H9 (cell line): ENCODE results near the gene GAK. TPM values are rescaled to one million over a fixed set of nuclear protein-coding genes. Genes with fewer than 3 reads are reported as not detected.

Source experiments
- DNase-seq: peaks from one replicate; pipeline ENCODE4 v3.0.0-alpha.2; 2017
- H2AFZ ChIP-seq: one replicate; pipeline ENCODE4 v1.6.1; 2013; ENCODE audit warnings: mild to moderate bottlenecking, low read length, control low read depth, moderate library complexity
- H2AK5ac ChIP-seq: 2 replicates; pipeline ENCODE4 v1.6.1; 2013; ENCODE audit warnings: low read length, control low read depth, mixed read lengths; ENCODE audit not compliant: insufficient read length
- H2BK120ac ChIP-seq: one replicate; pipeline ENCODE4 v1.6.1; 2013; ENCODE audit warnings: low read depth, mild to moderate bottlenecking, low read length, control low read depth, inconsistent platforms; ENCODE audit not compliant: poor library complexity, severe bottlenecking
- H2BK12ac ChIP-seq: 2 replicates; pipeline ENCODE4 v1.6.1; 2013; ENCODE audit warnings: low read length, control low read depth, mixed read lengths, low read depth; ENCODE audit not compliant: insufficient read length
- H2BK15ac ChIP-seq: 2 replicates; pipeline ENCODE4 v1.6.1; 2013; ENCODE audit warnings: low read depth, low read length, control low read depth
- H2BK20ac ChIP-seq: one replicate; pipeline ENCODE4 v1.6.1; 2013; ENCODE audit warnings: low read depth, mild to moderate bottlenecking, low read length, control low read depth, inconsistent platforms; ENCODE audit not compliant: poor library complexity, severe bottlenecking
- H2BK5ac ChIP-seq: 2 replicates; pipeline ENCODE4 v1.6.1; 2013; ENCODE audit warnings: low read length, control low read depth, mixed read lengths; ENCODE audit not compliant: insufficient read length
- H3K14ac ChIP-seq: 2 replicates; pipeline ENCODE4 v1.6.1; 2013; ENCODE audit warnings: low read length, control low read depth; ENCODE audit not compliant: insufficient read depth
- H3K18ac ChIP-seq: 2 replicates; pipeline ENCODE4 v1.6.1; 2013; ENCODE audit warnings: low read depth, mild to moderate bottlenecking, mixed read lengths, low read length, control low read depth; ENCODE audit not compliant: insufficient read length
- H3K23ac ChIP-seq: 2 replicates; pipeline ENCODE4 v1.6.1; 2013; ENCODE audit warnings: low read length, control low read depth, mixed read lengths, low read depth; ENCODE audit not compliant: insufficient read length
- H3K23me2 ChIP-seq: 2 replicates; pipeline ENCODE4 v1.6.1; 2013; ENCODE audit warnings: low read depth, mild to moderate bottlenecking, mixed read lengths, low read length, control low read depth; ENCODE audit not compliant: insufficient read length, poor library complexity, severe bottlenecking
- H3K27ac ChIP-seq: 2 replicates; pipeline ENCODE4 v1.5.1; 2013; ENCODE audit warnings: low read length, control low read depth, mixed read lengths, low read depth; ENCODE audit not compliant: insufficient read length
- H3K27me3 ChIP-seq: 2 replicates; pipeline ENCODE4 v1.6.1; 2013; ENCODE audit warnings: low read length, control low read depth, inconsistent platforms; ENCODE audit not compliant: insufficient read depth
- H3K4ac ChIP-seq: 2 replicates; pipeline ENCODE4 v1.6.1; 2013; ENCODE audit warnings: low read depth, mild to moderate bottlenecking, control low read depth, inconsistent platforms, low read length, moderate library complexity
- H3K4me1 ChIP-seq: 2 replicates; pipeline ENCODE4 v1.6.1; 2013; ENCODE audit warnings: low read length, control low read depth, inconsistent platforms; ENCODE audit not compliant: insufficient read depth
- H3K4me2 ChIP-seq: 2 replicates; pipeline ENCODE4 v1.6.1; 2013; ENCODE audit warnings: low read length, control low read depth, mixed read lengths; ENCODE audit not compliant: insufficient read length, insufficient read depth
- H3K56ac ChIP-seq: 2 replicates; pipeline ENCODE4 v1.6.1; 2013; ENCODE audit warnings: low read depth, mild to moderate bottlenecking, mixed read lengths, low read length, control low read depth; ENCODE audit not compliant: insufficient read length
- H3K79me1 ChIP-seq: 2 replicates; pipeline ENCODE4 v1.6.1; 2013; ENCODE audit warnings: low read depth, mild to moderate bottlenecking, moderate library complexity, low read length, control low read depth, inconsistent platforms; ENCODE audit not compliant: insufficient read depth, poor library complexity, severe bottlenecking
- H3K79me2 ChIP-seq: 2 replicates; pipeline ENCODE4 v1.6.1; 2013; ENCODE audit warnings: low read length, control low read depth, inconsistent platforms; ENCODE audit not compliant: insufficient read depth
- H3K9ac ChIP-seq: 2 replicates; pipeline ENCODE4 v1.6.1; 2013; ENCODE audit warnings: low read length, control low read depth, mixed read lengths; ENCODE audit not compliant: insufficient read length; ENCODE audit errors: extremely low read depth
- H3K9me3 ChIP-seq: one replicate; pipeline ENCODE4 v1.6.1; 2013; ENCODE audit warnings: low read depth, low read length, inconsistent platforms; ENCODE audit not compliant: control insufficient read depth
- H3T11ph ChIP-seq: one replicate; pipeline ENCODE4 v1.6.1; 2013; ENCODE audit warnings: mild to moderate bottlenecking, low read length, control low read depth, inconsistent platforms
- H4K20me1 ChIP-seq: one replicate; pipeline ENCODE4 v1.6.1; 2013; ENCODE audit not compliant: control insufficient read depth, insufficient read length, insufficient read depth
- H4K5ac ChIP-seq: 2 replicates; pipeline ENCODE4 v1.6.1; 2013; ENCODE audit warnings: low read depth, mild to moderate bottlenecking, mixed read lengths, low read length, control low read depth; ENCODE audit not compliant: insufficient read length
- H4K8ac ChIP-seq: replicated peaks from 2 replicates; pipeline ENCODE4 v1.6.1; 2013; ENCODE audit warnings: low read length, control low read depth, mixed read lengths, low read depth; ENCODE audit not compliant: insufficient read length
- H4K91ac ChIP-seq: 2 replicates; pipeline ENCODE4 v1.6.1; 2013; ENCODE audit warnings: low read depth, mild to moderate bottlenecking, moderate library complexity, mixed read lengths, low read length, control low read depth; ENCODE audit not compliant: insufficient read length
- H3K27ac Mint-ChIP-seq, 3 experiments: 2 replicates in 2 of 3; 3 replicates in 1 of 3; pipeline ENCODE4 v1.8.0; 2020 to 2021; ENCODE audit warnings: mixed read lengths in 3 of 3, mild to moderate bottlenecking in 1 of 3, moderate library complexity in 1 of 3
- H3K27me3 Mint-ChIP-seq: 2 replicates; pipeline ENCODE4 v1.8.0; 2021; ENCODE audit warnings: low read depth, mild to moderate bottlenecking, moderate library complexity, mixed read lengths
- H3K36me3 Mint-ChIP-seq, 3 experiments: 2 replicates in 2 of 3; 3 replicates in 1 of 3; pipeline ENCODE4 v1.8.0; 2020 to 2021; ENCODE audit warnings: low read depth in 3 of 3, mixed read lengths in 3 of 3; ENCODE audit not compliant: insufficient read depth in 1 of 3
- H3K4me1 Mint-ChIP-seq, 2 experiments: 2 replicates each; pipeline ENCODE4 v1.8.0; 2020; ENCODE audit warnings: mixed read lengths in 2 of 2
- H3K4me3 Mint-ChIP-seq, 2 experiments: 2 replicates in 1 of 2; 3 replicates in 1 of 2; pipeline ENCODE4 v1.8.0; 2020 to 2021; ENCODE audit warnings: mild to moderate bottlenecking in 2 of 2, mixed read lengths in 2 of 2, moderate library complexity in 1 of 2
- H3K9me3 Mint-ChIP-seq, 2 experiments: 2 replicates in 1 of 2; 3 replicates in 1 of 2; pipeline ENCODE4 v1.8.0; 2020; ENCODE audit warnings: mild to moderate bottlenecking in 2 of 2, mixed read lengths in 2 of 2, moderate library complexity in 1 of 2
- WGBS: extraction: QIAGEN DNeasy Blood & Tissue Kit; methylation state at CpG from one replicate; pipeline ENCODE4 v1.1.7; 2013; ENCODE audit warnings: missing lambda C conversion rate, low lambda C conversion rate, mixed read lengths; ENCODE audit not compliant: insufficient read length; ENCODE audit errors: extremely low coverage; 5-methylcytosine and 5-hydroxymethylcytosine counted together
- total RNA-seq: library from RNA; stranded (reverse); gene quantifications from 2 replicates; pipeline ENCODE4 v1.2.1, GENCODE V29; 2021
- TF ChIP-seq, protein P1 (sequence below): fragments of 200-600 bp; sonication (generic); conservative IDR thresholded peaks from 3 replicates; pipeline ENCODE4 v1.8.0; 2021; ENCODE audit warnings: antibody characterized with exemption, mild to moderate bottlenecking

Gene GAK
- total RNA-seq, 1 experiment from 2014 or later: 80.7 TPM

DNA sequence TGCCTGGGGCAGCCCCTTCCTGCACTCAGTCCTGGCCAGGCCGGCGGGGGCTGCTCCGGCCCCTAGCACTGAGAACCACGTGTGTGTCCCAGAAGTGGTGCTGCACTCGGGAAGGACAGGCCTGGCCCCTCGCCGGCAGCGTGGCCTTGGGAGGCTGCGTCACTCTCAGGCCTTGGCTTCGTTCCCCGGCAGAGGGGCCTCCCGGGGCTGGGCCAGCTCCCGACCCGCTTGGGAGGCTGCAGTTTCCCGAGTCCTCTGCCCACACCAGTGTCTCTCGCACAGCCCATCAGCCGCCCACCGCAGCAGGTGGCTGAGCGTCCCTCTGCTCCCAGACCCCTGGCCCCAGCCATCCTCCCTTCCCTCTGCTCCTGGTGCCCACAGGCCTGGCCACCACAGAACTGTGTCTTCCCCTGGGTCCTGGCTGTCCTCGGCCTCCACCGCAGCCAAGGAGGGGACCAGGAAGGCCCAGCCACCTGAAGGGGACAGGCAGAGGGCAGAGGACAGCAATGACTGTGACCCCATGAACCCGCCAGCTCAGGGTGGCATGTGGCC lies 95.3 kb downstream of the GAK start:
- Histone ChIP-seq H2BK15ac (no peak overlapping the region), H3K79me2 (no peaks in the 10 kb centered on the region), H3K23ac (no peak overlapping the region), H3K4me2 (no peak overlapping the region), H4K20me1 (no peaks in the 10 kb centered on the region), H2AFZ (no peak overlapping the region), H3K56ac (no peak overlapping the region), H4K91ac (no peak overlapping the region), H3K27ac (no peak overlapping the region), H3K9ac (no peak overlapping the region), H3K4ac (no peak overlapping the region; the same call in 1 of the 2 replicates), H2BK20ac (no peak overlapping the region), H2BK12ac (no peak overlapping the region), H3T11ph (no peak overlapping the region), H3K14ac (no peak overlapping the region), H4K5ac (no peak overlapping the region), H4K8ac (no peak overlapping the region), H3K79me1 (no peaks in the 10 kb centered on the region), H3K23me2 (no peaks in the 10 kb centered on the region), H3K18ac (no peak overlapping the region), H2AK5ac (no peak overlapping the region), H3K9me3 (no peaks in the 10 kb centered on the region), H3K27me3 (no peaks in the 10 kb centered on the region), H2BK5ac (no peak overlapping the region), H3K4me1 (no peaks in the 10 kb centered on the region), H2BK120ac (no peak overlapping the region)
- H3K27ac Mint-ChIP-seq: no peak overlapping the region; a peak in 1 of 7 replicates
- DNase-seq: no peak
- peaks cover 17 to 20% of the 10 kb centered on the region in 2 experiments; a peak in 4 of 5 replicates for H3K9me3 Mint-ChIP-seq
- H3K4me3 Mint-ChIP-seq: no peak overlapping the region
- no peaks in the 10 kb centered on the region for H3K4me1 Mint-ChIP-seq
- no CpG with 5 or more reads among the region's 22 CpGs for WGBS
- TF ChIP-seq, protein P1, sequence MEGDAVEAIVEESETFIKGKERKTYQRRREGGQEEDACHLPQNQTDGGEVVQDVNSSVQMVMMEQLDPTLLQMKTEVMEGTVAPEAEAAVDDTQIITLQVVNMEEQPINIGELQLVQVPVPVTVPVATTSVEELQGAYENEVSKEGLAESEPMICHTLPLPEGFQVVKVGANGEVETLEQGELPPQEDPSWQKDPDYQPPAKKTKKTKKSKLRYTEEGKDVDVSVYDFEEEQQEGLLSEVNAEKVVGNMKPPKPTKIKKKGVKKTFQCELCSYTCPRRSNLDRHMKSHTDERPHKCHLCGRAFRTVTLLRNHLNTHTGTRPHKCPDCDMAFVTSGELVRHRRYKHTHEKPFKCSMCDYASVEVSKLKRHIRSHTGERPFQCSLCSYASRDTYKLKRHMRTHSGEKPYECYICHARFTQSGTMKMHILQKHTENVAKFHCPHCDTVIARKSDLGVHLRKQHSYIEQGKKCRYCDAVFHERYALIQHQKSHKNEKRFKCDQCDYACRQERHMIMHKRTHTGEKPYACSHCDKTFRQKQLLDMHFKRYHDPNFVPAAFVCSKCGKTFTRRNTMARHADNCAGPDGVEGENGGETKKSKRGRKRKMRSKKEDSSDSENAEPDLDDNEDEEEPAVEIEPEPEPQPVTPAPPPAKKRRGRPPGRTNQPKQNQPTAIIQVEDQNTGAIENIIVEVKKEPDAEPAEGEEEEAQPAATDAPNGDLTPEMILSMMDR: no peak
- peaks cover 0 to 4% (median 3%) of the 10 kb centered on the region in 3 experiments; a peak in 5 of 7 replicates for H3K36me3 Mint-ChIP-seq
- H3K27me3 Mint-ChIP-seq: peaks cover 23% of the 10 kb centered on the region
